SH-SY5Y (cell line): ENCODE measurements around the gene OARD1.

ENCODE experiments used
- GATA2 ChIP-seq: IDR thresholded peaks from 2 replicates; pipeline ENCODE4 v1.6.1; 2011; ENCODE audit warnings: mild to moderate bottlenecking, low read depth, low read length
- GATA3 ChIP-seq: IDR thresholded peaks from 2 replicates; pipeline ENCODE4 v1.6.1; 2011; ENCODE audit warnings: low read depth, mild to moderate bottlenecking, low read length, moderate library complexity

DNA sequence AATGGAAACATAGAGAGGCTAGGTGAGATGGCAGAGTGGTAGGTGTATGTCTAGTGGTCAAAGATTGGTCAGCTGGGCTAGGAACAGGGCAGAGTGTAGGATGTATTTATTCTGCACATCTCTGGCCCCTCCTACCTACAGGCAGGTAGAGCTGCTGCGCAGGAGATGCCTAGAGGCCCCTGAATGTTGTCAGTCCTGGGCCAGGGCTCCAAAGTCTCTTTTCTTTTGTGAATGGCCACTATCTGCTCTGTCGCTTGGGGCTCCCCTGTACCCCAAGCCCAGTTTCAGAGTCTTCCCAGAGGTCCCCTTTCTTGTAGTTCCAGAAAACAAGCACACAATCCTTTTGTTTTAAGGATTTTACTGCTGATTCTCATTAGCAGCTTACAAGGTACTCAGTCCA lies 24.9 kb downstream of the OARD1 start:
- TF ChIP-seq GATA2 (no peak), GATA3 (no peak)
